Measurements from ENCODE around the gene GFAP.
A peak's percentile ranks its signal among the peaks of the same experiment; 100 is the strongest.

GFAP gene

GRCh38 chr17:44912763-44913544, 2.3 kb downstream of the GFAP start:
- no peak for DNase-seq

GRCh38 chr17:44911133-44912001, 3.9 kb downstream of the GFAP start:
- peak; percentile 58 to 69 for DNase-seq

DNA sequence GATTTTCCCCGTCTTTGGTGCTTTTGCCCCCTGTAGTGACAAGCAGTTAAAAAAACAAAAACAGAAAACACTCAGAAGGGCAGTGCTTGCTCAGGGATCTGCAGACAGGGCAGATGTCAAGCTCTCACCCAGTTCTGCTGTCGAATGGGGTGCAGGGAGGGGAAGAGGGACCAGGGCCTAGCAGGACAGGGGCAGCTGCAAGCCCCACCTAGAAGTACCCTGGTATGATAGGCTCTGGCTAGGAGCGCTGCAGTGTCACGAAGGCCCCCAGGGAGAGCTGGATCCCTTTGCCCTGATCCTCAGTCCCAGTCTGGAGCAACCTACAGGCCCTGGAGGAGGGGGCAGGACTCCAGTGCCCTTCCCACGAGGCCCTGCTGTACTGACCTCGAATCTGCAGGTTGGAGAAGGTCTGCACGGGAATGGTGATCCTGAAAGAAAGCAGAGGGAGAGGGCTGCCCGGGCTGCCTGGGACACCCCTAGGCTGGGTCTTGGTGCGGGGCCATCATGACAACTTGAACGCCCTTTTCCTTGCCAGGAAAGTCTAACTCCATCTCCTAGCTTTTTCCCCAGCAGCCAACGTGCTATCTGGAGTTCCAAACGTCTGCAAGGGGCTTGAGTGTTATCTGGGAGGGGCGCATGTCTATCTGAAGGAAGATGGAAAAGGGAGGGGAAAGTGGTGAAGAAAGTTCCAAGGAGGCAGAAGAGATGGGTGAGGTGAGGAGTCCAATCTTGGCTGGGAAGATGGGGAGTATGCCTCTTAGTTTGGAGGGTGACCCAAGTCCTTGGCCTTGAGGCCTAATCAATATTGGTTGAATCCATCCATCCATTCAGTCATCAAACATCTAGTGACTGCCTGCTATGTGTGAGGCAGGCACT, 4.8 kb downstream of the GFAP start:
- no peak for DNase-seq

DNA sequence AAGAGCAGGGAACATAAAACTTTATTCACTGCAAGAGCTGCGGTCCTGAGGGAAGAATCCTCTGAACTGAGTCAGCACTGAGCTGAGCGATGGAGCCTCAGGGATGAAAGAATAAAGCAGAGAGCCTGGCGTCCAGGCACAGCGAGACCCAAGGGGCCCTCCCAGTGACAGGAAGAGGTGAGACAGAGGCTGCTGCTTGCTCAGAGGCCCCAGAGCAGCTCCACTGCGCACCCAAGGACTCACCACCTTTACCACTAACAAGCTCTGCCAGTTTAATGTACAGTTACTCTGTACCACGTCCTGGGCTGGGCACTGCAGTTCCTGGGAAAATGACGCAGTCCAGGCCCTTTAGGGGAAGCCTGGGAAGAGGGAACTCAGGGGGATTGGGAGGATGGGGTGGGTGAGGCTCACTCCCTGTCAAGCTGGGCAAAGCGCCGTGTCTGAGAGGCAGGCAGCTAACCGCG, 5.6 kb downstream of the GFAP start:
- DNase-seq = no peak

DNA sequence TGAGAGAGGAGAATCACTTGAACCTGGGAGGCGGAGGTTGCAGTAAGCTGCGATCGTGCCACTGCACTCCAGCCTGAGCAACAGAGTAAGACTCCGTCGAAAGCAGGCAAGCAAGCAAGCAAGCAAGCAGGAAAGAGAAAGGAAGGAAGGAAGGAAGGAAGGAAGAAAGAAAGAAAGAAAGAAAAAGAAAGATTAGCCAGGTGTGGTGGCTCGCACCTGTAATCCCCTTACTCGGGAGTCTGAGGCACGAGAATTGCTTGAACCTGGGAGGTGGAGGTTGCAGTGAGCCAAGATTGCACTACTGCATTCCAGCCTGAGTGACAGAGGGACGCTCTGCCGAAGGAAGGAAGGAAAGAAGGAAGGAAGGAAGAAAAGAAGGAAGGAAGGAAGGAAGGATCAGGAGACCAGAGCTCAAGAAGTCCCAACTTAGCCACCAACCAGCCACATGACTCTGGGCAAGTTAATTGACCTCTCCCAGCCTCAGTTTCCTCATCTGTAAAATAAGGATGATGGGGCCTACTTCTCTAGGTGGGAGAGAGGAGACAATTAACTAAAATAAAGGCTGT, 6.5 kb downstream of the GFAP start:
- DNase-seq = no peak

DNA sequence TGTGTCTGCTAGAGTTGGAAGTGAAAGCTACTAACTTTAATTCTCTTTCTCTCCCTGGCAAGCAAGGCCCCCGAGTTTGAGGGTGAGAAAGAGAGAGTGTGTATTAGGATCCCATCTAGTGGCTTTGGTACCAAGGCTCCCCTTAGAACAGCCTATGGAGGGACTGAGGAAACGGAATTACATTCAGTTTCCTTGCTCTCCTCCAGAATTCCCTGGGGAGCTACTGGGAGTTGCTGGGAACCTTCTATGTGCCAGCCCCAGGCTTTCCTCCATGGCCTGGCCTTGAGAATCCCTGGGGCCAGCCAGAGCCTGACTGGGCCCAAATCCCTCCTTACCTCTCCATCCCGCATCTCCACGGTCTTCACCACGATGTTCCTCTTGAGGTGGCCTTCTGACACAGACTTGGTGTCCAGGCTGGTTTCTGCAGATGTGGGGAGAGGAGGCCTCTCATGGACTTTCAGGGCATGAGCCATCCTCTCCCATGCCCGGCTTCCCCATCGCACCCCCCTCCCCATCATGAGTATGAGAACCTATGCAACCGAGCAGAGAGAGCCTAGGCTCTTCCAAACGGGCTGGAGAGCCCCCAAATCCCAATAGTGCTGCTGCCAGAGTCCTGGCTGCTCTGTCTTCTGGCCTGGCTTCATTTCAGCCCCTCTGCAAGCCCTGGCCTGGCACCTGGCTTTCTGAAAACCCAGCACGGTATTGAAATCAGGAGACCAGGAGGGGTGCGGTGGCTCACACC, 7.4 kb downstream of the GFAP start:
- DNase-seq = no peak

- DNase-seq = no peak
Measured at GRCh38 chr17:44906763-44907728, 8.3 kb downstream of the GFAP start.

- no peak for DNase-seq
Measured at GRCh38 chr17:44906010-44906646, 9.2 kb downstream of the GFAP start.

GRCh38 chr17:44905006-44906000, 10.0 kb downstream of the GFAP start:
- no peak for DNase-seq

DNA sequence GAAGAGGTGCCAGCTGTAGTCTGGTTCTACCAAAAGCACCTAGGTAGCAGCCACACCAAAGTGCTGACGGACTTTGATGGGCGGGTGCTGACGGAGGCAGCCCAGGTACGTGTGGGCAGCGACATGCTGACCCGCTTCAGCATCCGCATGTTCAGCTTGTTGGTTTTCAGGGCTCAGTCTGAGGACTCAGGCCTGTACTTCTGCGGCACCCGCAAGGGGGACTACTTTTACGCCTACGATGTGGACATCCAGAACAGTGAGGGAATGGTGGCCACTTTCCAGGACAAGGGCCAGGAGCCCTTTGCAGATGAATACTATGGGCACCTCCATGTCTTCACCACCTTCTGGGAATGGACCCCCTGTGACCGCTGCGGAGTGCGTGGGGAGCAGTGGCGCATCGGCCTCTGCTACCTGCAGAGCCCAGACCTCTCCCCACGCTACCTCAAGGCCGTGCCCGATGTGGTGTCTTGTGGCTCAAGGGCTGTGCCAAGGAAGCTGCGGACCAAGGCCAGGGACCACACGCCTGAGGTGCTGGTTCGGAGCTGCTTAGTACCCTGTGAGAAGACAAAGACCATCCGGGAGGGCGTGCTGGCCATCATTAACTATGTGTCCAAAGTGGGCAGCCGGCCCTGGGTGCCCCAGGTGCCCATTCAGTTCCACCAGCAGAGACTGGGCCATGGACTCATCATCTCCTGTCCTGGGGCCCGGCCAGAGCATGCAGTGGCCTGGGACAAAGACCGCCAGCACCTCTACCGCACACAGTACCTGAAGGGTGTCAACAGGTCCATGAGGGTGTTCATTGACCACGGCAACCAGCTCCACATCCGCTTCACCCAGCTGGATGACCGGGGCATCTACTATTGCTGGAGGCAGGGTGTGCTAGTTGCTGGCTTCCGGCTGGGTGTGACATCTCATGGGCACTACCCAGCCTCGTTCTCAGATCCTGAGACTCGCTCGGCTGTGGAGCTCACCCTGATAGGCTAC, 11.0 kb downstream of the GFAP start:
- no peak for DNase-seq

GRCh38 chr17:44903012-44903685, 12.2 kb downstream of the GFAP start:
- DNase-seq = no peak

GRCh38 chr17:44902135-44902760, 13.1 kb downstream of the GFAP start:
- DNase-seq = no peak

DNA sequence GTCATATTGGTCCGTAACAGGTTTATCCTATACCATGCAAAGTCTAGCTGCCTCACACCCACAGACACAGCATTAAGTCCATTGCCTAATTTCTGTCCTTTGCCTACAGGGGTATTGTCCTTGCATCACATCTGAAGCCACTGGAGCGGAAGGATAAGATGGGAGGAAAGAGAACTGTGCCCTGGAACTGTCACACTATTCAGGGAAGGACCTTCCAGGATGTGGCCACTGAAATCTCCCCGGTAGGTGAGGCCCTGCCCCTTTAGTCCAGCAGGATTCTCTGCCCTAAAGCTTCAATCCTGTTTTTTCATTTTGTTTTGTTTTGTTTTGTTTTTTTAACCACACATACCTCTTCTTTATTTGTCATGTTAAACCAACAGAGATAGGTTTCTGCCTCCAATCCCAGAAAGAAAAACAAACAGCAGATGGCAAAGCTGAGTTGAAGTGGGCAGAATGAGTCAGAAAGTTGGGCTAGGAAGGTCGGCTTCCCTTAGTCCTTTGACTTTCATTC, 13.8 kb downstream of the GFAP start:
- DNase-seq = no peak

GRCh38 chr17:44900894-44901293, 14.4 kb downstream of the GFAP start:
- no peak for DNase-seq

DNA sequence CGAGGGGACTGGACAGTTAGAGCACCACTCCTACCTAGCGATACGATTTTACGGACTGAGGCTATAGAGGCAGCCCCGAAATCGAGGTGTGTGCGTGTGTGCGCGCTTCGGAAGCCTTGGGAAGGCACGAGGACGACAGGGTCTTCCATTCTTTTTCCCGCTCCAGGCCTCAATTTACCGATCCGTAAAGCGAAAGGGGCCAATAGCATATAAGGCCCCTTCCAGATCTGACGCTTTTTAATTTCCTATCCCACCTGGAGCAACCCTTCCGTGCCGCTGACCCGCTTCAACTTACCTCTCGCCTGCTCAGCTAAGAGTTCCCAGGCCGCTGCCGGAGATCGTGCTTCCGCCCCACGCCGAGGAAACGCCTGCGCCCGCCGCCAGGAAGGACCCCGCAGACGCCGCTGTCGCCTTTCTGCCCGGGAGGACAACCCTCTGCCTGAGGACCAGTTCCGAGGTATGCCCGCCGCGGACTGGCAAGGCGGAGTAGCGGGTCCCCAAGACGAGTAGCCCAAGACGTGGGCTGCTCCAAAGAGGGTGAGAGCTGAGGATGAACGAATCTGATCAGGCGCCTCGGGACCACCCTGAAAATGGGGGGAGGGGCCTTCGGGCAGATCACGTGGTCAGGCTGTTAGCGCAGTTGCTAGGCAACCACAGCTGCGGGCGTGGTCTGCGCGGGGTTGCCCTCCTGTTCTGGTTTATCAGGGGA, 16.1 kb downstream of the GFAP start, which contains the start of gene EFTUD2:
EFTUD2 (minus strand) TSS at position 372 of the 709 bp plus-strand sequence. CDS start 4,924 bp downstream, outside the sequence.
- peak; percentile 92 to 93 for DNase-seq

DNA sequence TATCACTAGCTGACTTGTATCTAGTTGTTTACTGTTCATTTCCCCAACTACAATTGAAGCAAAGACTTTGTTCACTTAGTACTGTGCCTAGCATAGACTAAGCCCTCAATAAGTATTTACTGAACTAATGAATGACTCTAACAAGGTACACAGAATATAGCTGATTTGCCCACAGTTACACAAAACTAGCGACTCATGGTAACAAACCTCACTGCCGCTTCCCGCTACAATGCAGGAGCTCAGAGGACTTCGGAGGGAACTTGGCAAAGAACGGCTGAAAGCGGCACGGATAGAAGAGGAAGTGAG, 16.6 kb downstream of the GFAP start:
- no peak for DNase-seq
